ENCODE measurements around the gene SLC37A3.
"Not testable (repeated sequence)": the region's sequence is repeated elsewhere in the genome, so short reads cannot be mapped to it uniquely, and the experiment has no call there.

SLC37A3 gene

GRCh38 chr7:140397784-140398750, at the start of gene SLC37A3:
Gene SLC37A3, minus strand, starts transcription at chr7:140398530. Its CDS starts 16,004 bp downstream, at chr7:140382526.
- DNase-seq (ENCODE audit: low read depth) = peak; percentile 75

- no peak for DNase-seq (ENCODE audit: low read depth)
These were observed 49.5 kb upstream of the SLC37A3 start for GRCh38 chr7:140447841-140448240.

- DNase-seq (ENCODE audit: low read depth) = no peak
These were observed 48.1 kb upstream of the SLC37A3 start for GRCh38 chr7:140446467-140446866.

GRCh38 chr7:140441519-140441918, 43.2 kb upstream of the SLC37A3 start:
- no peak for DNase-seq (ENCODE audit: low read depth)

- peak; percentile 19 for DNase-seq (ENCODE audit: low read depth)
These were observed 42.3 kb upstream of the SLC37A3 start for GRCh38 chr7:140440593-140440992.

GRCh38 chr7:140439359-140439758, 41.0 kb upstream of the SLC37A3 start:
- no peak for DNase-seq (ENCODE audit: low read depth)

GRCh38 chr7:140435252-140435895, 37.0 kb upstream of the SLC37A3 start:
- DNase-seq (ENCODE audit: low read depth) = no peak

GRCh38 chr7:140433396-140433795, 35.1 kb upstream of the SLC37A3 start:
- DNase-seq (ENCODE audit: low read depth) = no peak

- no peak for DNase-seq (ENCODE audit: low read depth)
These were observed 27.8 kb upstream of the SLC37A3 start for GRCh38 chr7:140426130-140426529.

GRCh38 chr7:140425718-140426117, 27.4 kb upstream of the SLC37A3 start:
- DNase-seq (ENCODE audit: low read depth) = no peak

GRCh38 chr7:140423501-140423900, 25.2 kb upstream of the SLC37A3 start:
- no peak for DNase-seq (ENCODE audit: low read depth)

- no peak for DNase-seq (ENCODE audit: low read depth)
These were observed 23.2 kb upstream of the SLC37A3 start for GRCh38 chr7:140421521-140421920.

- no peak for DNase-seq (ENCODE audit: low read depth)
These were observed 20.3 kb upstream of the SLC37A3 start for GRCh38 chr7:140418653-140419052.

- DNase-seq (ENCODE audit: low read depth) = not testable (repeated sequence)
These were observed 19.8 kb upstream of the SLC37A3 start for GRCh38 chr7:140418156-140418472.

GRCh38 chr7:140417456-140418155, 19.3 kb upstream of the SLC37A3 start:
- DNase-seq (ENCODE audit: low read depth) = no peak

GRCh38 chr7:140416560-140416959, 18.2 kb upstream of the SLC37A3 start:
- no peak for DNase-seq (ENCODE audit: low read depth)

- DNase-seq (ENCODE audit: low read depth) = not testable (repeated sequence)
These were observed 17.5 kb upstream of the SLC37A3 start for GRCh38 chr7:140415816-140416215.

GRCh38 chr7:140415361-140415760, 17.0 kb upstream of the SLC37A3 start:
- DNase-seq (ENCODE audit: low read depth) = no peak

GRCh38 chr7:140404565-140405065, 6.3 kb upstream of the SLC37A3 start:
- no peak for DNase-seq (ENCODE audit: low read depth)

GRCh38 chr7:140403878-140404564, 5.7 kb upstream of the SLC37A3 start, which contains the start of gene RAB19:
Gene RAB19, plus strand, starts transcription at chr7:140404058. Its CDS starts 3,589 bp downstream, at chr7:140407647.
- DNase-seq (ENCODE audit: low read depth) = no peak

- peak; percentile 39 for DNase-seq (ENCODE audit: low read depth)
These were observed 4.0 kb upstream of the SLC37A3 start for GRCh38 chr7:140402178-140402835.
